ENCODE data around the gene NTN5.

- TF ChIP-seq CTCF (IDR thresholded peaks at IDR 0.05), result no peak
- no peak for TF ChIP-seq POLR2AphosphoS5 (IDR thresholded peaks at IDR 0.05)
Observed at GRCh38 chr19:48615231-48616040, 57.4 kb downstream of the NTN5 start.

Measured in suprapubic skin (tissue), 3 donors.